Neural cell (in vitro differentiated cells): Measurements from ENCODE around the gene MTNR1B. TPM values are rescaled to one million over a fixed set of nuclear protein-coding genes. Genes with fewer than 3 reads are reported as not detected.

Experiments used
- H2AFZ ChIP-seq: fragments of 200-600, 300-800 bp; sonication (generic), shearing (Covaris generic); 2 replicates; pipeline ENCODE4 v1.6.0; 2014; ENCODE audit warnings: low read depth, mild to moderate bottlenecking, antibody characterized with exemption, low read length, moderate library complexity
- H3F3A ChIP-seq: fragments of 200-600 bp; shearing (Covaris generic); 2 replicates; pipeline ENCODE4 v1.6.1; 2016; ENCODE audit warnings: mild to moderate bottlenecking, moderate library complexity, mixed read lengths, antibody characterized with exemption, low read length; ENCODE audit not compliant: insufficient read depth, poor library complexity, severe bottlenecking
- H3K27ac ChIP-seq: fragments of 200-600, 300-800 bp; sonication (generic), shearing (Covaris generic); 2 replicates; pipeline ENCODE4 v1.5.1; 2014; ENCODE audit warnings: mild to moderate bottlenecking, low read length, moderate library complexity
- H3K27me3 ChIP-seq: fragments of 300-800, 200-600 bp; sonication (generic), shearing (Covaris generic); 2 replicates; pipeline ENCODE4 v1.6.0; 2014; ENCODE audit warnings: mild to moderate bottlenecking, low read depth, low read length, moderate library complexity; ENCODE audit not compliant: insufficient read depth
- H3K36me3 ChIP-seq: fragments of 300-800, 200-600 bp; sonication (generic), shearing (Covaris generic); 2 replicates; pipeline ENCODE4 v1.5.1; 2014; ENCODE audit warnings: mild to moderate bottlenecking, antibody characterized with exemption, low read length, moderate library complexity; ENCODE audit not compliant: insufficient read depth
- H3K4me2 ChIP-seq: fragments of 300-800, 200-600 bp; sonication (generic), shearing (Covaris generic); 2 replicates; pipeline ENCODE4 v1.6.0; 2014; ENCODE audit warnings: mild to moderate bottlenecking, low read length
- H3K4me3 ChIP-seq: fragments of 300-800, 200-600 bp; sonication (generic), shearing (Covaris generic); 2 replicates; pipeline ENCODE4 v1.5.1; 2014; ENCODE audit warnings: mild to moderate bottlenecking, low read length, moderate library complexity
- H3K79me2 ChIP-seq: fragments of 200-600 bp; shearing (Covaris generic); replicated peaks from 2 replicates; pipeline ENCODE4 v1.6.0; 2014; ENCODE audit warnings: mild to moderate bottlenecking, low read length, moderate library complexity; ENCODE audit not compliant: insufficient read depth
- H3K9ac ChIP-seq: fragments of 300-800, 200-600 bp; sonication (generic), shearing (Covaris generic); 2 replicates; pipeline ENCODE4 v1.6.1; 2016; ENCODE audit warnings: mild to moderate bottlenecking, low read length, mixed read lengths
- H3K9me2 ChIP-seq: fragments of 200-600 bp; shearing (Covaris generic); 2 replicates; pipeline ENCODE4 v1.6.1; 2016; ENCODE audit warnings: mild to moderate bottlenecking, low read length, mixed read lengths; ENCODE audit not compliant: insufficient read depth
- H3K9me3 ChIP-seq: fragments of 200-600, 300-800 bp; sonication (generic), shearing (Covaris generic); 2 replicates; pipeline ENCODE4 v1.6.1; 2016; ENCODE audit warnings: mild to moderate bottlenecking, mixed run types, low read length, moderate library complexity, mixed read lengths
- H4K20me1 ChIP-seq: fragments of 200-600 bp; shearing (Covaris generic); 2 replicates; pipeline ENCODE4 v1.6.1; 2016; ENCODE audit warnings: mild to moderate bottlenecking, mixed run types; ENCODE audit not compliant: insufficient read depth
- CTCF ChIP-seq: fragments of 450-650 bp; IDR thresholded peaks from 2 replicates; pipeline ENCODE4 v1.5.1; 2014; ENCODE audit warnings: antibody characterized with exemption, mild to moderate bottlenecking, moderate library complexity; ENCODE audit not compliant: poor library complexity, severe bottlenecking
- EP300 ChIP-seq: fragments of 450-650 bp; conservative IDR thresholded peaks from 2 replicates; pipeline ENCODE4 v1.6.1; 2014; ENCODE audit warnings: antibody characterized with exemption, mild to moderate bottlenecking, moderate library complexity; ENCODE audit not compliant: poor library complexity, severe bottlenecking
- EZH2 ChIP-seq: fragments of 200-600, 300-800 bp; shearing (Covaris generic), sonication (generic); IDR thresholded peaks from 2 replicates; pipeline ENCODE4 v1.6.1; 2014; ENCODE audit warnings: antibody characterized with exemption, low read length, borderline replicate concordance, mild to moderate bottlenecking; ENCODE audit not compliant: insufficient read depth, poor library complexity, severe bottlenecking
- MXI1 ChIP-seq: fragments of 450-650 bp; conservative IDR thresholded peaks from 2 replicates; pipeline ENCODE4 v1.6.1; 2014; ENCODE audit warnings: antibody characterized with exemption, mild to moderate bottlenecking; ENCODE audit not compliant: poor library complexity, severe bottlenecking
- POLR2AphosphoS5 ChIP-seq: IDR thresholded peaks from 2 replicates; pipeline ENCODE4 v1.6.1; 2012
- RAD21 ChIP-seq: fragments of 450-650 bp; conservative IDR thresholded peaks from 2 replicates; pipeline ENCODE4 v1.6.1; 2014; ENCODE audit warnings: antibody characterized with exemption, mild to moderate bottlenecking, moderate library complexity
- SMC3 ChIP-seq: fragments of 450-650 bp; conservative IDR thresholded peaks from 2 replicates; pipeline ENCODE4 v1.6.1; 2014; ENCODE audit warnings: antibody characterized with exemption, mild to moderate bottlenecking, moderate library complexity; ENCODE audit not compliant: poor library complexity
- TAF1 ChIP-seq: IDR thresholded peaks from 2 replicates; pipeline ENCODE4 v1.6.1; 2012; ENCODE audit warnings: low read depth
- polyA plus RNA-seq: library from polyadenylated mRNA; depleted of rRNA; stranded (reverse); fragments of >200 nt; gene quantifications from 2 replicates; pipeline ENCODE4 v1.2.3, GENCODE V29; 2014
- TF ChIP-seq, protein P1 (sequence below): IDR thresholded peaks from 2 replicates; pipeline ENCODE4 v1.6.1; 2012; ENCODE audit warnings: borderline replicate concordance

The MTNR1B gene
- polyA plus RNA-seq, 1 donor from 2014 or later = not detected

- no peak overlapping the region for H2AFZ ChIP-seq
- no peak overlapping the region for H3K27ac ChIP-seq
- H4K20me1 ChIP-seq = no peaks in the 10 kb centered on the region
- no peaks in the 10 kb centered on the region for H3F3A ChIP-seq
- no peak overlapping the region for H3K9ac ChIP-seq
- no peaks in the 10 kb centered on the region for H3K36me3 ChIP-seq
- H3K9me3 ChIP-seq = no peaks in the 10 kb centered on the region
- H3K4me3 ChIP-seq = no peak overlapping the region
- TF ChIP-seq MXI1 = no peak
- TF ChIP-seq TAF1 = no peak
- TF ChIP-seq SMC3 = no peak
- no peak for TF ChIP-seq POLR2AphosphoS5
- TF ChIP-seq EZH2 = no peak
- H3K79me2 ChIP-seq = no peaks in the 10 kb centered on the region
- no peaks in the 10 kb centered on the region for H3K9me2 ChIP-seq
- no peak overlapping the region for H3K4me2 ChIP-seq
- no peaks in the 10 kb centered on the region for H3K27me3 ChIP-seq
Observed at GRCh38 chr11:92931746-92932422, 37.6 kb upstream of the MTNR1B start.

GRCh38 chr11:92939305-92939704 is 30.1 kb upstream of the MTNR1B start:
- H3K4me2 ChIP-seq = no peak overlapping the region
- no peaks in the 10 kb centered on the region for H4K20me1 ChIP-seq
- no peak overlapping the region for H3K27ac ChIP-seq
- TF ChIP-seq EZH2 (no peak), TAF1 (no peak), MXI1 (no peak), EP300 (no peak), POLR2AphosphoS5 (no peak), RAD21 (no peak), CTCF (no peak), SMC3 (no peak)
- TF ChIP-seq, protein P1, sequence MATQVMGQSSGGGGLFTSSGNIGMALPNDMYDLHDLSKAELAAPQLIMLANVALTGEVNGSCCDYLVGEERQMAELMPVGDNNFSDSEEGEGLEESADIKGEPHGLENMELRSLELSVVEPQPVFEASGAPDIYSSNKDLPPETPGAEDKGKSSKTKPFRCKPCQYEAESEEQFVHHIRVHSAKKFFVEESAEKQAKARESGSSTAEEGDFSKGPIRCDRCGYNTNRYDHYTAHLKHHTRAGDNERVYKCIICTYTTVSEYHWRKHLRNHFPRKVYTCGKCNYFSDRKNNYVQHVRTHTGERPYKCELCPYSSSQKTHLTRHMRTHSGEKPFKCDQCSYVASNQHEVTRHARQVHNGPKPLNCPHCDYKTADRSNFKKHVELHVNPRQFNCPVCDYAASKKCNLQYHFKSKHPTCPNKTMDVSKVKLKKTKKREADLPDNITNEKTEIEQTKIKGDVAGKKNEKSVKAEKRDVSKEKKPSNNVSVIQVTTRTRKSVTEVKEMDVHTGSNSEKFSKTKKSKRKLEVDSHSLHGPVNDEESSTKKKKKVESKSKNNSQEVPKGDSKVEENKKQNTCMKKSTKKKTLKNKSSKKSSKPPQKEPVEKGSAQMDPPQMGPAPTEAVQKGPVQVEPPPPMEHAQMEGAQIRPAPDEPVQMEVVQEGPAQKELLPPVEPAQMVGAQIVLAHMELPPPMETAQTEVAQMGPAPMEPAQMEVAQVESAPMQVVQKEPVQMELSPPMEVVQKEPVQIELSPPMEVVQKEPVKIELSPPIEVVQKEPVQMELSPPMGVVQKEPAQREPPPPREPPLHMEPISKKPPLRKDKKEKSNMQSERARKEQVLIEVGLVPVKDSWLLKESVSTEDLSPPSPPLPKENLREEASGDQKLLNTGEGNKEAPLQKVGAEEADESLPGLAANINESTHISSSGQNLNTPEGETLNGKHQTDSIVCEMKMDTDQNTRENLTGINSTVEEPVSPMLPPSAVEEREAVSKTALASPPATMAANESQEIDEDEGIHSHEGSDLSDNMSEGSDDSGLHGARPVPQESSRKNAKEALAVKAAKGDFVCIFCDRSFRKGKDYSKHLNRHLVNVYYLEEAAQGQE = no peak
- no peaks in the 10 kb centered on the region for H3F3A ChIP-seq
- H3K9ac ChIP-seq = no peak overlapping the region
- no peak overlapping the region for H2AFZ ChIP-seq
- no peak overlapping the region for H3K4me3 ChIP-seq
- H3K27me3 ChIP-seq = no peaks in the 10 kb centered on the region
- H3K36me3 ChIP-seq = no peaks in the 10 kb centered on the region
- no peaks in the 10 kb centered on the region for H3K79me2 ChIP-seq
- no peaks in the 10 kb centered on the region for H3K9me2 ChIP-seq
- no peaks in the 10 kb centered on the region for H3K9me3 ChIP-seq
